NOMO-1 treated with dmso at 0.1 percent for 144 hours (cell line): ENCODE measurements around the gene CRLF1.
"Not testable (repeated sequence)": the region's sequence is repeated elsewhere in the genome, so short reads cannot be mapped to it uniquely, and the experiment has no call there.

Source experiments
- DNase-seq: peaks from one replicate; lab custom pipeline; 2025; ENCODE audit not compliant: unreplicated experiment; lab: John Stamatoyannopoulos, UW

The CRLF1 gene

GRCh38 chr19:18609717-18610051, 3.1 kb upstream of the CRLF1 start:
- DNase-seq = no peak

GRCh38 chr19:18608805-18609716, 2.5 kb upstream of the CRLF1 start:
- no peak for DNase-seq

- DNase-seq = no peak
Measured at GRCh38 chr19:18608102-18608804, 1.7 kb upstream of the CRLF1 start.

- DNase-seq = no peak
Measured at GRCh38 chr19:18607226-18608101, 865 bp upstream of the CRLF1 start.

- no peak for DNase-seq
Measured at GRCh38 chr19:18605546-18606280, 886 bp downstream of the CRLF1 start.

- DNase-seq = no peak
Measured at GRCh38 chr19:18605196-18605545, 1.4 kb downstream of the CRLF1 start.

- DNase-seq = no peak
Measured at GRCh38 chr19:18604820-18605159, 1.8 kb downstream of the CRLF1 start.

- no peak for DNase-seq
Measured at GRCh38 chr19:18603958-18604819, 2.4 kb downstream of the CRLF1 start.

GRCh38 chr19:18603255-18603957, 3.2 kb downstream of the CRLF1 start:
- no peak for DNase-seq

GRCh38 chr19:18601875-18602274, 4.7 kb downstream of the CRLF1 start:
- DNase-seq = no peak

- DNase-seq = not testable (repeated sequence)
Measured at GRCh38 chr19:18600692-18601397, 5.8 kb downstream of the CRLF1 start.

- no peak for DNase-seq
Measured at GRCh38 chr19:18599485-18599884, 7.1 kb downstream of the CRLF1 start.

GRCh38 chr19:18597809-18598660, 8.6 kb downstream of the CRLF1 start:
- no peak for DNase-seq

- peak; percentile 47 for DNase-seq
Measured at GRCh38 chr19:18596752-18597157, 9.8 kb downstream of the CRLF1 start.

GRCh38 chr19:18595475-18595874, 11.1 kb downstream of the CRLF1 start:
- no peak for DNase-seq

- no peak for DNase-seq
Measured at GRCh38 chr19:18594824-18595373, 11.7 kb downstream of the CRLF1 start.

GRCh38 chr19:18594096-18594823, 12.3 kb downstream of the CRLF1 start:
- DNase-seq = peak; percentile 80
